H1 (cell line): ENCODE results near the gene RFNG. TPM values are rescaled to one million over a fixed set of nuclear protein-coding genes. Genes with fewer than 3 reads are reported as not detected.

Source experiments
- JUND ChIP-seq: IDR thresholded peaks from 2 replicates; pipeline ENCODE4 v1.6.1; 2011; ENCODE audit warnings: mild to moderate bottlenecking, improper control_type of control experiment, low read length
- NANOG ChIP-seq: IDR thresholded peaks from 2 replicates; pipeline ENCODE4 v1.6.1; 2011; ENCODE audit warnings: low read length, low read depth, mild to moderate bottlenecking, inconsistent platforms; ENCODE audit not compliant: insufficient read depth, poor library complexity, severe bottlenecking
- SP4 ChIP-seq: IDR thresholded peaks from 2 replicates; pipeline ENCODE4 v1.6.1; 2012; ENCODE audit warnings: low read length, inconsistent platforms
- TBP ChIP-seq: IDR thresholded peaks from 2 replicates; pipeline ENCODE4 v1.6.1; 2011; ENCODE audit warnings: low read depth, low read length, improper control_type of control experiment
- polyA plus RNA-seq, 7 experiments: library from polyadenylated mRNA; depleted of rRNA in 3 of 7; stranded (reverse) in 5 of 7; unstranded in 2 of 7; fragments of >200 nt in 5 of 7; fragments of 200-250 nt in 2 of 7; gene quantifications; 1 replicate in 5 of 7; 2 replicates in 1 of 7; 4 replicates in 1 of 7; pipeline versions ENCODE4 v1.2.1 to v1.2.3, GENCODE V29; 2011 to 2013; ENCODE audit warnings: missing spikeins in 2 of 7, mixed read lengths in 2 of 7
- total RNA-seq: library from RNA; stranded (reverse); fragmentation: NEBNext Ultra II Directional; extraction: Animal tissue kit (Norgen Biotek cat#: 25700); gene quantifications from 2 replicates; pipeline ENCODE4 v1.2.1, GENCODE V29; 2021

The RFNG gene
- total and polyA plus RNA-seq, 2 of the 8 experiments (the other 6 are each of a cell fraction or from before 2014, with no cell fraction given) = 26.7 to 28.4 TPM

GRCh38 chr17:82085931-82086764, 34.5 kb upstream of the RFNG start (continued):
- TF ChIP-seq NANOG (no peak), SP4 (no peak), JUND (no peak), TBP (no peak)
